ENCODE data around the gene AMN.

DNA sequence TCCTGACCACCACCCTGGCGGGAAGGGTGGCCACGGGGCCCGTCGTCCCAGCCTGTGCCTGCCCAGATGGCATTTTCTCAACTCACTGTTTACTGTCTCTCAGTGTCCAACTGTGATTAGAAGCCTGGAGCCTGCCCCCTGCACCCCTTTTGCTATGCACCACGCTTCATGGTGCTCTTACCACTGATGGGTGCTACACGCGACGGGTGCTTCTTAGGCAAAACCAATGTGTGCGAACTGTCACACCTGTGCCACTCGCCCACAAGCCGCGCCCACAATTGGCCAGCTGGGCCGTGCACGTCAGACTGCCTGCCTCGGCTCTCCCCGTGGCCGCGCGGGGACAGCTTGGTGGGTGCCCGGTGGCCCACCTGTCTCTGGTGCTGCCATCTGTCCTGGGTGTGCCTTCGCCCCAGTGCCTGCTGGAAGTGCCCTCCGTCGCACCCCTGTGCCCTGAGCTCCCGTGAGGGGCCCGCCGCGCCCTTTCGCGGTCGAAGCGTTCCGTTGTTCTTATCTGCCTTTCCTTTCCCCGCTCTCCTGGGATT is 15.1 kb upstream of the AMN start:
- TF ChIP-seq, protein P1, sequence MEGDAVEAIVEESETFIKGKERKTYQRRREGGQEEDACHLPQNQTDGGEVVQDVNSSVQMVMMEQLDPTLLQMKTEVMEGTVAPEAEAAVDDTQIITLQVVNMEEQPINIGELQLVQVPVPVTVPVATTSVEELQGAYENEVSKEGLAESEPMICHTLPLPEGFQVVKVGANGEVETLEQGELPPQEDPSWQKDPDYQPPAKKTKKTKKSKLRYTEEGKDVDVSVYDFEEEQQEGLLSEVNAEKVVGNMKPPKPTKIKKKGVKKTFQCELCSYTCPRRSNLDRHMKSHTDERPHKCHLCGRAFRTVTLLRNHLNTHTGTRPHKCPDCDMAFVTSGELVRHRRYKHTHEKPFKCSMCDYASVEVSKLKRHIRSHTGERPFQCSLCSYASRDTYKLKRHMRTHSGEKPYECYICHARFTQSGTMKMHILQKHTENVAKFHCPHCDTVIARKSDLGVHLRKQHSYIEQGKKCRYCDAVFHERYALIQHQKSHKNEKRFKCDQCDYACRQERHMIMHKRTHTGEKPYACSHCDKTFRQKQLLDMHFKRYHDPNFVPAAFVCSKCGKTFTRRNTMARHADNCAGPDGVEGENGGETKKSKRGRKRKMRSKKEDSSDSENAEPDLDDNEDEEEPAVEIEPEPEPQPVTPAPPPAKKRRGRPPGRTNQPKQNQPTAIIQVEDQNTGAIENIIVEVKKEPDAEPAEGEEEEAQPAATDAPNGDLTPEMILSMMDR (IDR thresholded peaks at IDR 0.05; ENCODE audit: poor library complexity, severe bottlenecking): no peak
- TF ChIP-seq EP300 (conservative IDR thresholded peaks at IDR 0.05; ENCODE audit: poor library complexity, severe bottlenecking): no peak
- TF ChIP-seq MXI1 (conservative IDR thresholded peaks at IDR 0.05; ENCODE audit: poor library complexity, severe bottlenecking): no peak
- no peak for TF ChIP-seq POLR2AphosphoS5 (IDR thresholded peaks at IDR 0.05)
- TF ChIP-seq RAD21 (conservative IDR thresholded peaks at IDR 0.05): no peak
- TF ChIP-seq EZH2 (IDR thresholded peaks at IDR 0.05; ENCODE audit: borderline replicate concordance, insufficient read depth, low read length, poor library complexity, severe bottlenecking): no peak
- TF ChIP-seq, protein P2, sequence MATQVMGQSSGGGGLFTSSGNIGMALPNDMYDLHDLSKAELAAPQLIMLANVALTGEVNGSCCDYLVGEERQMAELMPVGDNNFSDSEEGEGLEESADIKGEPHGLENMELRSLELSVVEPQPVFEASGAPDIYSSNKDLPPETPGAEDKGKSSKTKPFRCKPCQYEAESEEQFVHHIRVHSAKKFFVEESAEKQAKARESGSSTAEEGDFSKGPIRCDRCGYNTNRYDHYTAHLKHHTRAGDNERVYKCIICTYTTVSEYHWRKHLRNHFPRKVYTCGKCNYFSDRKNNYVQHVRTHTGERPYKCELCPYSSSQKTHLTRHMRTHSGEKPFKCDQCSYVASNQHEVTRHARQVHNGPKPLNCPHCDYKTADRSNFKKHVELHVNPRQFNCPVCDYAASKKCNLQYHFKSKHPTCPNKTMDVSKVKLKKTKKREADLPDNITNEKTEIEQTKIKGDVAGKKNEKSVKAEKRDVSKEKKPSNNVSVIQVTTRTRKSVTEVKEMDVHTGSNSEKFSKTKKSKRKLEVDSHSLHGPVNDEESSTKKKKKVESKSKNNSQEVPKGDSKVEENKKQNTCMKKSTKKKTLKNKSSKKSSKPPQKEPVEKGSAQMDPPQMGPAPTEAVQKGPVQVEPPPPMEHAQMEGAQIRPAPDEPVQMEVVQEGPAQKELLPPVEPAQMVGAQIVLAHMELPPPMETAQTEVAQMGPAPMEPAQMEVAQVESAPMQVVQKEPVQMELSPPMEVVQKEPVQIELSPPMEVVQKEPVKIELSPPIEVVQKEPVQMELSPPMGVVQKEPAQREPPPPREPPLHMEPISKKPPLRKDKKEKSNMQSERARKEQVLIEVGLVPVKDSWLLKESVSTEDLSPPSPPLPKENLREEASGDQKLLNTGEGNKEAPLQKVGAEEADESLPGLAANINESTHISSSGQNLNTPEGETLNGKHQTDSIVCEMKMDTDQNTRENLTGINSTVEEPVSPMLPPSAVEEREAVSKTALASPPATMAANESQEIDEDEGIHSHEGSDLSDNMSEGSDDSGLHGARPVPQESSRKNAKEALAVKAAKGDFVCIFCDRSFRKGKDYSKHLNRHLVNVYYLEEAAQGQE (IDR thresholded peaks at IDR 0.05; ENCODE audit: borderline replicate concordance): no peak
- TF ChIP-seq TAF1 (IDR thresholded peaks at IDR 0.05; ENCODE audit: low read depth): no peak
